ENCODE data around the gene TXNDC15. TPM values are rescaled to one million over a fixed set of nuclear protein-coding genes. Genes with fewer than 3 reads are reported as not detected.

Gene TXNDC15
- polyA plus RNA-seq, 1 of the 3 experiments (the other 2 are of a cell fraction): 112 TPM

GRCh38 chr5:134932508-134932907 is 58.3 kb downstream of the TXNDC15 start:
- WGBS (ENCODE audit: low lambda C conversion rate): 92% methylated on average over 3 of the region's 3 CpGs
- H3K9ac ChIP-seq: no peak overlapping the region
- H3K79me2 ChIP-seq (ENCODE audit: insufficient read depth): no peaks in the 10 kb centered on the region
- no peaks in the 10 kb centered on the region for H3K9me3 ChIP-seq
- ChIA-PET CTCF (interaction anchor here (1.6 to 2.0 kb wide), 2 partner anchors 14 to 28 kb away, joined by 4 to 11 read pairs; partner anchors contain the start of gene PCBD2), POLR2A (interaction anchor here (0.6 kb wide), 1 partner anchor 10 kb away, joined by 3 read pairs; no protein-coding TSS in a partner anchor)
- TF ChIP-seq ZBTB33 (IDR thresholded peaks at IDR 0.05; ENCODE audit: borderline replicate concordance, low read depth) (no peak), GATA2 (CRISPR knock-in tag; IDR thresholded peaks at IDR 0.05) (no peak), GABPA (IDR thresholded peaks at IDR 0.05; ENCODE audit: low read depth) (no peak), MAX (IDR thresholded peaks at IDR 0.05; ENCODE audit: low read depth) (no peak), NRF1 (IDR thresholded peaks at IDR 0.05; ENCODE audit: low read depth, low read length) (no peak), SMC3 (IDR thresholded peaks at IDR 0.05; ENCODE audit: low read depth, low read length) (no peak), FOXJ3 (CRISPR knock-in tag; IDR thresholded peaks at IDR 0.05) (no peak), JUND (IDR thresholded peaks at IDR 0.05) (no peak), TAF1 (IDR thresholded peaks at IDR 0.05; ENCODE audit: borderline replicate concordance, low read depth, low read length) (no peak), EP300 (IDR thresholded peaks at IDR 0.05; ENCODE audit: borderline replicate concordance in 1 of 2, low read depth in 1 of 2, low read length in 1 of 2) (no peak), MEF2A (IDR thresholded peaks at IDR 0.05; ENCODE audit: borderline replicate concordance, low read depth) (no peak), IRF3 (IDR thresholded peaks at IDR 0.05; ENCODE audit: low read depth, low read length) (no peak), YY1 (IDR thresholded peaks at IDR 0.05; ENCODE audit: low read depth) (no peak), CTCF (IDR thresholded peaks at IDR 0.05) (no peak), FOXM1 (IDR thresholded peaks at IDR 0.05; ENCODE audit: low read depth) (no peak), RFX5 (IDR thresholded peaks at IDR 0.05; ENCODE audit: low read length) (no peak), EZH2phosphoT487 (IDR thresholded peaks at IDR 0.05; ENCODE audit: borderline replicate concordance, low read depth) (no peak)
- peaks cover 9 to 17% of the 10 kb centered on the region in 2 experiments for H3K36me3 ChIP-seq (replicated peaks in 1 of 2; ENCODE audit: control insufficient read depth in 1 of 2, insufficient read depth in 2 of 2, low read length in 1 of 2)
- no peak overlapping the region for H2AFZ ChIP-seq (ENCODE audit: low read depth)
- H3K4me1 ChIP-seq (ENCODE audit: control insufficient read depth in 1 of 2, insufficient read depth in 2 of 2, low read depth in 1 of 2, low read length in 1 of 2): peaks cover 0 to 10% of the 10 kb centered on the region in 2 experiments; a peak in 2 of 4 replicates
- H3K9me2 ChIP-seq: no peaks in the 10 kb centered on the region
- no peak overlapping the region for H3K4me3 ChIP-seq (ENCODE audit: low read depth in 2 of 2, low read length in 1 of 2)
- H3F3A ChIP-seq (replicated peaks; ENCODE audit: insufficient read depth): no peaks in the 10 kb centered on the region
- no peaks in the 10 kb centered on the region for H4K20me1 ChIP-seq (ENCODE audit: insufficient read depth)
- H3K27me3 ChIP-seq (ENCODE audit: insufficient read depth): no peaks in the 10 kb centered on the region
- no peak overlapping the region for H3K27ac ChIP-seq (ENCODE audit: low read depth in 2 of 2, low read length in 1 of 2)
- DNase-seq: no peak
- H3K4me2 ChIP-seq: no peak overlapping the region

Data from SK-N-SH (cell line).